Measurements from ENCODE around the gene CARS2. TPM values are rescaled to one million over a fixed set of nuclear protein-coding genes. Genes with fewer than 3 reads are reported as not detected.
"Not testable (repeated sequence)": the region's sequence is repeated elsewhere in the genome, so short reads cannot be mapped to it uniquely, and the experiment has no call there.

The CARS2 gene
- total RNA-seq, 2 donors from 2014 or later, result 43.7 to 46.9 TPM

DNA sequence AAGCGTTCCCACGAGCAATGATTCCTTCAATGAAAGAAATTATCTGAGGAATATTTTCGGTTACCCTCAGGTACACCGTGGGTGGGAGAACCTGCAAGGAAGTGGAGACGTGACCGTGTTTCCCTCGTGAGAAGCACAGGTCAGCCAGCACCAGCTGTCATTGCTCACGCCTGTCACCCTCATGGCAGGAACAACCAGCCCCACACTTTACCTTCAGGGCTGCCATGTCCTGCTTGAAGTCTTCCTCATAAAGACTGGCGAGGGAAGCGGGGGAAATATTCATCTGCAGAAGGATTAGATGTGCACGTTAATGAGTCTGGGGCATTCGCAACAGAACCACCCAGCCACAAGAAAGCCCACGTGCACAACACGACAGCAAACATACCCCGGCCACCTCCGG, 18.2 kb downstream of the CARS2 start:
- intact Hi-C loops (cut with DNase I), result no loop called here
- DNase-seq (ENCODE audit: low spot score), result no peak

DNA sequence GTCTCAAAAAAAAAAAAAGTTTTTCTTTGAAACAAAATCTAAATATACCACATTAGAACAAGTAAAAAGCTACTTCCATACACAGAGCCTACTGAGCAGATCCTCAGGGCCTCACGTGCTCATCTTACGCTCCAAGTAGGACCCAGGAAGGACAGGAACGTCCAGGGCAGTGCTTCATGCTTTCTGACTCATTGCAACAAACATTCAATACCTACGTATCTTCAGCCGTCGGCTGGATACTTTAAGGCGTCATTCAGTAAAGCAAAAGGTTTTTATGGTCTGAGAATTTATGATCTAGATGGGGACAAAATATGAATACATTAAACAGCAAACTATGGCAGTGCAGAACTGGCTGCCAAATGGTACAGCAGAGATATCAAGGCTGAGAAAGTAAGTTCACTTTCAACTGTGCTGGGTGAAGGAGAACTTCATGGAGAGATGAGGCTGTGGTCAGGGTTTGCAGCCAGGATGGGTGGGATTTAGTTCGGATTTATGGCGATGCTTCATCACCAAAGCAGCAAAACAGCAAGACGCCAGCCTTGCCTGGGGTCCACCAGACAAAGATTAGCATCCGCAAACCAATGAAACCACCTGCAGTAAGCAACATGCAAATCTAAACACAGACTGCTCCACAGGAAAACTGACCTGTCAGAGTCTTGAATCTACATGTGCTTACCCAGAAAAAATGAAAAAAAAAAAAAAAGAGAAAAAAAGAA, 20.5 kb downstream of the CARS2 start:
- DNase-seq (ENCODE audit: low spot score), result no peak
- intact Hi-C loops (cut with DNase I), result no loop called here

DNA sequence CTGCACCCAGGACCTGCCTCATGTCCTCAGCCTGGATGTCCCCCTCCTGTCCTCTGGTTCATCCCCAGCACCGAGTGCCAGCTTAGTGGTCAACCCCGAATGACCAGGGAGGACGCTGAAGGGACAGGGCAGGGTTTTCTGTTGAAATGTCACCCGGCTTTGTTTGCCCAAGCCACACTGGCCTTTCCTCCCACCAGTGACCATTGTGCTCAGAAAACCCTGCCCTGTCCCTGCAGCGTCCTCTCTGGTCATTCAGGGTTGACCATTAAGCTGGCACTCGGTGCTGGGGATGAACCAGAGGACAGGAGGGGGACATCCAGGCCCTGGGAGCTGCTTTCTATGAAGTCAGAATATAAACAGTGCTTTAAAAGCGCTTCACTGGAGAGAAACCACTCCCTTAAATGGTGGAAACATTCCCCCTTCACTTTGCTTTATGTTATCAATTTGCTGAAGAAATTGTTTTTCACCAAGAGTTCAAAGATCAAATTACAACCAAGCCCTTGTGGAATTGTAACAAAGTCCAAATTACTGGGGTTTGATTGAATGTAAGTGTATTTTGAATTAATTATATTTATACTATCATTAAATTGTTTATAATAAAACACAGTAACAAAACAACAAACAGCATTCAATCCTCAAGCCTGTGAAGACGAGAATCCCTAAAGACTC, 21.4 kb downstream of the CARS2 start:
- no peak for DNase-seq (ENCODE audit: low spot score)
- intact Hi-C loops (cut with DNase I), result no loop called here

DNA sequence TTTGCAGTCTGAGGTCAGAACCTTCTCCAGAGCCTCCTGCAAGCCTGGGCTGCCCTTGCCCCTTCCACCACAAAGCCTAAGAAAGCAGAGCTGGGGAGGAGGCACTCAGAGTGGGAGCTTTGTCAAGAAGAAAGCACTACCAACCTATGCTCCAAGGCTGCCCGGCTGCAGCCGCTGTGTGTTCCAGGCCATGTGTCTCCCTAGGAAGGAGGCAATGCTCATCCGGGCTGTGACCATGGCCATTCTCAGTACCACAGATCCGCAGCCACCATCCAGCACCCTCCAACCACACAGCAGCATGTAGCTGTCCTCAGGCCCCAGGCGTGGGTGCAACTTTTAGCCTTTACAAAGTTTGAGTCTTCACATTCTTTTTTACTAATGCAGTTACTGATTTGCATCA, 22.0 kb downstream of the CARS2 start:
- intact Hi-C loops (cut with DNase I), result no loop called here
- DNase-seq (ENCODE audit: low spot score), result no peak

DNA sequence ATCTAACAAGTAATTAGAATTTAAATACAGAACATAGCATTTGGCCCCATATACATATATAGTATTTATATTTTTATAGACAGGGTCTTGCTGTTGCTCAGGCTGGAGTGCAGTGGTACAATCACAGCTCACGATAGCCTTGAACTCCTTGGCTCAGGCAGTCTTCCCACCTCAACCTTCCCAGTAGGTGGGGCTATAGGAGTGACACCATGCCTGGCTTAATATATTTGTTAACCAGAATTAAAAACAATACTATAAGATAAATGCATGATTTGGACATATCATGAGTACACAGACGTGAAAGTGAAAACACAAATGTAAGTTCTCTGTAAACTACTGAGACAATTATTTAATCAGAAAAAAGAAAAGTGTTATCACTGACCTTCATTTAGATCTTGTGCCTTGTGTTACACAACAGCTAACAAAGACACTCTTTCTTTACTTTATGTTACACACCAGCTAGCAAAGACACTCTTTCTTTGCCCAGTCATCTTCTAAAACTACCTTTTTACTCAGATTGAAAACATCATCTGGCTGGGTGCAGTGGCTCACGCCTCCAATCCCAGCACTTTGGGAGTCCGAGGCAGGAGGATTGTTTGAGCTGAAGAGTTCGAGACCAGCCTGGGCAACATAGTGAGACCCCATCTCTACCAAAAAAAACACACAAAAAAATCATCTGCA, 22.6 kb downstream of the CARS2 start:
- intact Hi-C loops (cut with DNase I), result no loop called here
- no peak for DNase-seq (ENCODE audit: low spot score)

DNA sequence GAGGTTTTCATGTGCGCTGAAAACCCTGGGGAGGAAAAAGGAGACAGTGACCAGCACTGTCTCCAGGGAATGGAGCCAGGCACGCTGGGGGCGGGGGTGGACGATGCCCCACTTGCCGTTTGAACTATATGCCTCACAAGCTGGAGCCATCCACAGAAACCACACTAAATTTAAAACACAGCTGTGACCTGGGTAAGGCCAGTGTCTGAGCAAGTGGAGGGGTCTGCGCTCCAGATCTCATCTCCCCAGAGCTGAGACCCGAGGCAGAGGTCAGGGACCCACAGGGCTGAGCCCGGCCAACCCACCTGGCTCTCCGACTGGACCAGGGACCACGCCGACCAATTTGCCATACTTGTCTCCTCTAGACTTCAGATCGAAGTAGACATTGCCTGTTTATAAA, 23.2 kb downstream of the CARS2 start:
- intact Hi-C loops (cut with DNase I), result no loop called here
- DNase-seq (ENCODE audit: low spot score), result no peak

DNA sequence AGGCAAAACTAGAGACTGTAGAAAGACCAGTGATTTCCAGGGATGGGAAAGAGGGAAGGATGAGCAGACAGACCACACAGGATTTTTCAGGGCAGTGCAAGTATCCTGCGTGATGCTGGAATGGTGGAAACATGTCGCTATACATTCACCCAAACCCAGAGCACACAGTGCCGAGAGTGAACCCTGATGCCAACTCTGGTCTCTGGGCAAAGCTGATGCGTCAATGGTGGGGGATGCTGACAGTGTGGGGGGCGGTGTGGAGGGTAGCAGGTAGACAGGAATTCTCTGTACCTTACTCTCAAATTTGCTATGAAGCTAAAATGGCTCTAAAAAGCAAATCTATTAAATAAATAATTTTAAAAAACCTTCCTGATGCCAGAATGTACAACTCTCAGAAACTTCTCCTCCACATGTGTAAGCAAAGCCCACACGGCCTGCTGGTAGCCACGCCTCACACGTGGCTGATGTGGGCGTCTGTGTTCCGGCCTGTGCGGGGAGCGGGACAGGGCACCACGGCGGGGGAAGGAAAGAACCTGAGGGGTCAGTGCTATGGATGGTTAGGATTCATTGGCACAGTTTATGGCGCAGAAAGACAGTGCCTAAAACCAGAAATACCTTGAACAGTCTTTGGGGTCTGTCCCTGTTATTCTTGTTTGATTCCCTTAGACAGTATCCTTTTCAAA, 23.9 kb downstream of the CARS2 start:
- no peak for DNase-seq (ENCODE audit: low spot score)
- intact Hi-C loops (cut with DNase I), result no loop called here

DNA sequence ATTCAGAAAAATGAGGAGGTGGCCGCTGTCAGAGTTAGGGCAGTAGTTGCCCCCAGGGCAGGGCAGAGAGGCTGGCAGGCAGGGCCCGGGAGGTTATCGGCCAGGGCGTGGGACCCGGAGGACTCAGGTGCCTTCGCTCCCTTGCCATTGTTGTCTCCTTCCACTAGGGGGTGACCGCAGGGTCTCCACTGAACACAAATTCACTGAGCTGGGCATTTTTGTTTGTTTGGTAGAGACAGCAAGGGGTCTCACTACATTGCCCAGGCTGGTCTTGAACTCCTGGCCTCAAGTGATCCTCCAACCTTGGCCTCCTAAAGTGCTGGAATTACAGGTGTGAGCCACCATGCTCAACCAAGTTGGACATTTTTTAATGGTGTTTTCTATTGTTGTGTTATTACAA, 25.1 kb downstream of the CARS2 start:
- intact Hi-C loops (cut with DNase I), result no loop called here
- DNase-seq (ENCODE audit: low spot score), result no peak

DNA sequence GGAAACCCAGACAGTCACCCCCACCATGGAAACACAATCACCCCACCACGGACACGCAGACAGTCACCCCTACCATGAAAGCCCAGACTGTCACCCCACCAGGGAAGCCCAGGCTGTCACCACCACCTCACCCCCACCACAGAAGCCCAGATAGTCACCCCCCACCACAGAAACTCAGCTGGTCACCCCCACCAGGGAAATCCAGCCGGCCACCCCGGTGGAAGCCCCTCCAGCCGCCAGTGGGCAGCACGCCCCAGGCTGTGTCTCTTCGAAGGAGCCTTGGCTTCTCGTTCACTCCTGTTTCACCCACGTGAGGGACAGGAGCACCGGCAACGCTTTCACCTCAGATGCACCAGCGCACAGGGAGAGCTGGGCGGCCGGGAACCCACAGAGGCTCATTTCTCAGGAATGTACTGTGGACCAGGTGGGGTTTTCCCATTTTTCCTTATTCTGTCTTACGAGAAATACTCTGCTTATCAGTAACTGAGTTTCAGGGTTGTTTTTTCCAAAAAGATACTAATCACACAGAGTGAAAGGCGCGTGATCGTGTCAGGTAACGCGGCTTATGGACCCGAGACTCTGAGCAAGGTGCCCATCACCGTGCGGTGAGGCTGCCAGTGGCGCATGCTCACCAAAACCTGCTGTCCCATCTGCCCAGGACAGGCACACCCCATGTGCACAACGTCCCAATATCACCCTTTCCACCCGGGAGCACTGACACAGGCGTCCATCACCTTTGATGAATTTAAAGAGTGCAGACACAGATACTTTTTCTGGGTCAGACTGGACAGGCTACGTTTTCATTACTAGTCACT, 28.0 kb downstream of the CARS2 start:
- DNase-seq (ENCODE audit: low spot score), result no peak
- intact Hi-C loops (cut with DNase I), result no loop called here

DNA sequence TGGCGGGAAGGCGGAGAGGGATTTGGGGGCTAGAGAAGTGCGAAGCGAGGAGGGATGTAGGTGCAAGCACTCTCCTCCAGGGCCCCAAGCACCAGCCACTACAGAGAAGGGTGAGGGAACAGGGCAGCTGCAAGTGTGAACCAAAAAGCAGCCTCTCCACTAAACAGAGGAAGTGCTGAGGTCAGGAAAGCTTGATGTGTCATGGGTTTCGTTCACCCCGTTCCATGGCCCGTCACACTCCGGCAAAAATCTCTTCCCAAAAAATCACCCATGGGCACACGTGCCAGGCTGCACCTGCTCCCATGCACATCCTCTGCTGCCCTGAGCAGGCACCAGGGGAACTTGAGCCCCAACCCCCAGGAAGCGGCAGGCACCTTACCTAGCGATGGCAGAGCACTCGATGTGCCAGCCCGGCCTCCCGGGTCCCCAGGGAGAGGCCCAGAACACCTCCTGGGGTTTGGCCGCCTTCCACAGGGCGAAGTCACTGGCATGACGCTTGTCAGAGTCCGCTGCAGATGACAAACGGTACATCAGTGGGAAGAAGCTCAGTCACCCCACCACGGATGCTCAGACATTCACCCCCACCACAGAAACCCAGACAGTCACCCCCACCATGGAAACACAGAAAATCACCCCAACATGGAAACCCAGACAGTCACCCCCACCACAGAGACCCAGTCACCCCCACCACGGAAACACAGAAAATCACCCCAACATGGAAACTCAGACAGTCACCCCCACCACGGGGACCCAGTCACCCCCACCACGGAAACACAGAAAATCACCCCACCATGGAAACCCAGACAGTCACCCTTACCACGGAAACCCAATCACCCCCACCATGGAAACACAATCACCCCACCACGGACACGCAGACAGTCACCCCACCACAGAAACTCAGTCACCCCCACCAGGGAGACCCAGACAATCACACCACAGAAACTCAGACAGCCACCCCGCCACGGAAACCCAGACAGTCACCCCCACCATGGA, 29.0 kb downstream of the CARS2 start:
- DNase-seq (ENCODE audit: low spot score), result no peak
- intact Hi-C loops (cut with DNase I), result no loop called here

DNA sequence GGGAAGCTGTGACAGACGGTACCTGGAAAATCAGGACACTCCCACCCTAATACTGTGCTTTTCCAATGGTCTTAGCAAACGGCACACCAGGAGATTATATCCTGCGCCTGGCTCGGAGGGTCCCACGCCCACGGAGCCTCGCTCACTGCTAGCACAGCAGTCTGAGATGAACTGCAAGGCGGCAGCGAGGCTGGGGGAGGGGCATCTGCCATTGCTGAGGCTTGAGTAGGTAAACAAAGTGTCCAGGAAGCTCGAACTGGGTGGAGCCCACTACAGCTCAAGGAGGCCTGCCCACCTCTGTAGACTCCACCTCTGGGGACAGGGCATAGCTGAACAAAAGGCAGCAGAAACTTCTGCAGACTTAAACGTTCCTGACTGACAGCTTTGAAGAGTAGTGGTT, 36.1 kb downstream of the CARS2 start:
- intact Hi-C loops (cut with DNase I); DNase-seq (ENCODE audit: low spot score): not testable (repeated sequence)

DNA sequence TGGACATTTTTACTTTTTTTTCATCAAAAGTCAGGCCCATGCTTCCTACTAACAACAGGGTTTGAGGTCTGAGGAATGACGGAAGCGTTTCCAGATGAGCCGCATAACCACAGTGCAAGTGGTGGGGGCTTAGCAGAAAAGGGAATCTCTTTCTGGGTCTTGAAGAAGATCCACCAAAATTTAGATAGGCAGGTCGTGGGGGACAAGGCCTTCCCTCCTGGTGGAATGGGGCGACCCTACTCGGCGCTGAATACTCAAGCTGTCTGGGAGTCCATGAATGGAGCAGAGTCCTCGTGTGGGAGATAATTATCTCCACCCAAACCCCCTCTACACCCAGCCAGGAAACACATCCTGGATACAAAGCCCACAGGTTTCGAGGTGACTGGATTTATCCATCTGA, 36.9 kb downstream of the CARS2 start:
- intact Hi-C loops (cut with DNase I), result no loop called here
- DNase-seq (ENCODE audit: low spot score), result no peak

DNA sequence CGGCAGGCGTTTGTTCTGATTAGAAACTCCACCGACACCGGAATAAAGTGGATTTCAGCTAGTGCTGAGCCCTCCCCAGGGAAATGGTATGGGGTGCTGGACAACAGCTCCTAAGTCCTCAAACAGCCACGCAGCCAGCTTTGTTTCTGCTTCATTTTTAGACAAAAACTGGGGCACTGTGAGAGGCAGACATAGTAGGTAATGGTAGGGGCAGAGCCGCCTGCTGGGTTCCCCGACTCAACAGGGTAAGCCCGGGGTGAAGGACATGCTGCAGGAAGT, 39.7 kb downstream of the CARS2 start:
- DNase-seq (ENCODE audit: low spot score), result no peak
- intact Hi-C loops (cut with DNase I), result no loop called here

DNA sequence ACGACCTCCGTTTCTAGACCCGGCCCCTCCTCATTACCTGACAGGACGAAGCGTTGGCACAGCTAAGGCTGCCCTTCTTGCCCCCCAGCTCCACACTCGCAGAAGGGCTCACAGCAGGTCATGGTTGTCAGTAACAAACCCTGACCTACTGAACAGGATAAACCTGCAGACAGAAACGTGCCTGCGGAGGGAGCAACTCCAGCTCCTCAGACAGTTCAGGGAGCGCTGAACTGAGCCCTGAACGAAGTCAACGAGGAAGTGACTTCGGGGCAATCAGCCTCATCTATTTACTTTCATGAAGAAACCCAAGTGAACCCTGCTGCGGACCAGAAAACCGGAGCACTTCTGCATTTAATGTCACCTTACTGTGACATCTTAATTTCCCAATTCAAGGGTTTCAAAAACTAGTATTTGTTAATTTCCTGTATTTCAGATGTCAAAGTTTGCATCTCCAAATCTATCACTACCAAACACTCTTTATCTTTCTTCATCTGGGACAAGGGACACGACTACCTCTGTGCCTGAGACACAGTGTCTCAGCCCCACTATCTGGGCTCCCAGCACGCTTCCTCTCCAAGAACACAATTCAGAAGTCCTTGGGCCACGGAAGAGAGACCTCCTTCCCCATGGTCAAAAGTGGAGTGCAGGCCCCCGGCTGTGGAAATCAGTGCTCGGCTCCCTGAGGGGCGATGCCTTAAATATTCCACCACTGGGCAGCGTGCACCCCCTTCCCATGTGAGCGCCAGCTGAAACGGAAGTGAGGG, 40.2 kb downstream of the CARS2 start:
- no peak for DNase-seq (ENCODE audit: low spot score)
- intact Hi-C loops (cut with DNase I), result no loop called here

DNA sequence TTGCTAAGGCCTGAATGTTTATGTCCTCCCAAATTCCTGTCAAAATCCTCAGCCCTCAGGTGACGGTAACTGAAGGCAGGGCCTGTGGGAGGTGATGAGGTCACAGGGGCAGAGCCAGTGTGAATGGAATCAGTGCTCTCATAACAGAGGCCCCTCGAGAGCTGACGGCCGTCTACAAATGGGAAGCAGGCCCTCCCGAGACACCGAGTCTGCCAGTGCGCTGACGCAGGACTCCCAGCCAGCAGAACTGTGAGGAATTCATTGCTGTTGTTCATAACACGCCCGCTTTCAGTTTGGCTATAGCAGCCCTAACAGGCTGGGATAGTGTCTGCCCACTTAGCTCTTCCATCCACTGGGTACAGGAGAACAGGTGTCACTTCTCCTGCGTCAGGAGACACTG, 41.2 kb downstream of the CARS2 start:
- intact Hi-C loops (cut with DNase I), result no loop called here
- DNase-seq (ENCODE audit: low spot score), result no peak

DNA sequence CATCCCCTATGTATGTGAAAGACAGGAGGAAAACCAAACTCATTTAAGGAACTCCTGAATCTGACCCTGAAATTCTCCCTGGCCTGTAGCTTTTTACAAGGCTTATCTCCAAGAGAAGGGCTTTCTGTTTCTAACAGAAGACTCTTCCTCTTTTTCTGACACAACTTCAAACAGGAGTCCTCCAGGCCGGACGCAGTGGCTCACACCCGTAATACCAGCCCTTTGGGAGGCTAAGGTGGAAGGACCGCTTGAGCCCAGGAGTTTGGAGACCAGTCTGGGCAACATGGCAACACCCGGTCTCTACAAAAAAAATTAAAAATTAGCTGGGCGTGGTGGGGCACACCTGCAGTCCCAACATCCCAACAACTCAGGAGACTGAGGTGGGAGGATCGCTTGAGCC, 41.9 kb downstream of the CARS2 start:
- intact Hi-C loops (cut with DNase I), result no loop called here

DNA sequence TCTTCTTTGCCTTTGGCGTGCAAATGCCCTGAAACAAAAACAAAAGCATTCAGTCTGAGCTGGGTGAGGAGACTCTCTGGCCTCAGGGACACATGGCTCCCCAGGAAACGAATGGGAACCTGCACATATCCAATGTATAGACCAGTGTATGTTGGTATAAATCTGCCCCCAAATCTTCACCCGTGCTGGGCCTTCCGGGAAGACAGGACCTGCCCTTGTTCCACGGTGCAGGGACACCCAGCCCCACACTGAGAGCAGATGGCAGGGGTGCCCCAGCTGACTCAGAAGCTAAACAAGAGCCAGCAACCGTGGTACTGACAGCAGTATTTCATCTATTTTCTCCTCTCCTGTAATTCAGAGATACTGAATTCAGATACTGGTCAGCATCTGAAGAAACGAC, 42.4 kb downstream of the CARS2 start:
- no peak for DNase-seq (ENCODE audit: low spot score)
- intact Hi-C loops (cut with DNase I), result no loop called here

More for the DNA sequence above, 41.9 kb downstream of the CARS2 start:
- DNase-seq (ENCODE audit: low spot score), result no peak
